ENCODE data around the gene SF3B6. TPM values are rescaled to one million over a fixed set of nuclear protein-coding genes. Genes with fewer than 3 reads are reported as not detected.
"Not testable (repeated sequence)": the region's sequence is repeated elsewhere in the genome, so short reads cannot be mapped to it uniquely, and the experiment has no call there.

SF3B6 gene
- total and polyA plus RNA-seq, 2 of the 4 experiments (the other 2 are of a cell fraction): 143 to 191 TPM

GRCh38 chr2:24109431-24109830 lies 33.3 kb upstream of the SF3B6 start:
- H3K4ac ChIP-seq (ENCODE audit: low read depth, low read length); H4K91ac ChIP-seq (ENCODE audit: insufficient read depth, low read depth, low read length); H3K14ac ChIP-seq (replicated peaks; ENCODE audit: low read depth, low read length); H3K36me3 ChIP-seq (ENCODE audit: control insufficient read depth, insufficient read depth, low read length); DNase-seq; H2AK5ac ChIP-seq (ENCODE audit: low read depth, low read length); H3K23ac ChIP-seq (ENCODE audit: low read depth, low read length); ATAC-seq (ENCODE audit: low read depth); H2AFZ ChIP-seq (replicated peaks; ENCODE audit: low read length, poor library complexity); in situ Hi-C loops (cut with MboI; ENCODE audit: low sequenced_read_pairs); H4K8ac ChIP-seq (ENCODE audit: low read depth in 2 of 2, low read length in 2 of 2); H3K4me1 ChIP-seq (ENCODE audit: control insufficient read depth, insufficient read depth, low read length); BruUV-seq (replicated peaks); H3K4me3 ChIP-seq (ENCODE audit: insufficient read depth, low read depth, low read length); H4K20me1 ChIP-seq (ENCODE audit: insufficient read depth, low read length); POLR2A ChIA-PET (ENCODE audit: unreplicated experiment); H3K9ac ChIP-seq (ENCODE audit: low read depth, low read length); H2BK120ac ChIP-seq (ENCODE audit: low read depth, low read length); H2BK20ac ChIP-seq (ENCODE audit: low read depth, low read length); H4K5ac ChIP-seq (ENCODE audit: low read depth, low read length); H3K4me2 ChIP-seq (ENCODE audit: low read depth, low read length); H2BK15ac ChIP-seq (ENCODE audit: low read depth, low read length); H3K27ac ChIP-seq (ENCODE audit: insufficient read depth, low read length); dilution Hi-C loops (cut with HindIII; ENCODE audit: low sequenced_read_pairs, unreplicated experiment); H3K9me3 ChIP-seq (ENCODE audit: control insufficient read depth, insufficient read depth, low read length); H2BK5ac ChIP-seq (ENCODE audit: low read depth, low read length, poor library complexity, severe bottlenecking); H2AK9ac ChIP-seq (replicated peaks; ENCODE audit: low read depth, low read length, poor library complexity); H3K79me1 ChIP-seq (ENCODE audit: low read depth in 1 of 2, low read length in 2 of 2); H3K9me1 ChIP-seq (ENCODE audit: insufficient read depth, low read length); H3K27me3 ChIP-seq (ENCODE audit: control insufficient read depth, insufficient read depth, low read length); intact Hi-C loops (cut with micrococcal nuclease); H3K56ac ChIP-seq (ENCODE audit: extremely low read depth, insufficient read depth, low read length); H3K18ac ChIP-seq (ENCODE audit: low read depth, low read length): not testable (repeated sequence)
- WGBS, 2 experiments (ENCODE audit: extremely low coverage in 2 of 2, insufficient read length in 1 of 2): no CpG with 5 or more reads among the region's 1 CpG
- CTCF ChIA-PET: interaction anchor here (1.5 kb wide), 1 partner anchor 25 kb away, joined by 3 read pairs; the partner anchor contains the start of gene TP53I3
